Activated CD4-positive, alpha-beta T cell treated with anti-CD3 and anti-CD28 coated beads, Interleukin-2, amount 50 U/mL, for 24 hours (primary cell): ENCODE results near the gene ISCA1.
A peak's percentile ranks its signal among the peaks of the same experiment; 100 is the strongest.

Source experiments
- DNase-seq, 2 donors: peaks; one replicate each; pipeline ENCODE4 v3.0.0-alpha.2; 2020; ENCODE audit warnings: low read depth in 1 of 2, low spot score in 1 of 2

ISCA1 gene

DNA sequence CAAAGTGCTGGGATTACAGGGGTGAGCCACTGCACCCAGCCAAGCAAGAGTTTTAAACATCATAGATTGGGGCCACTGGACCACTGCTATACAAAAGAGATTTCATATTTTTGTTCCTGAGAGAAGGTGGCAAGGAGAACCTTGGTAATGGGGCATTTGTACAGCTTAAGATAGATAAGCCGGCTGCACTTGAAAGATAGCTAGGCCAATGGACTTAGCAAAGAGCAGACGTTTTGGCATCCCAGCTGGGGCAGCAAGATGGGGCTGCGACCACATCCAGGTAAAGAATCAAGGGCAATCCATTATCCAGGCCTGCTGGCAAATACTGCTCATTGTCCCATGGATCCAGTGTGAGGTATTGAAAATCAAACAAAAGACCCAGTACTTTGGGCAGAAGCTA is 3.9 kb upstream of the ISCA1 start:
- DNase-seq, result no peak

DNA sequence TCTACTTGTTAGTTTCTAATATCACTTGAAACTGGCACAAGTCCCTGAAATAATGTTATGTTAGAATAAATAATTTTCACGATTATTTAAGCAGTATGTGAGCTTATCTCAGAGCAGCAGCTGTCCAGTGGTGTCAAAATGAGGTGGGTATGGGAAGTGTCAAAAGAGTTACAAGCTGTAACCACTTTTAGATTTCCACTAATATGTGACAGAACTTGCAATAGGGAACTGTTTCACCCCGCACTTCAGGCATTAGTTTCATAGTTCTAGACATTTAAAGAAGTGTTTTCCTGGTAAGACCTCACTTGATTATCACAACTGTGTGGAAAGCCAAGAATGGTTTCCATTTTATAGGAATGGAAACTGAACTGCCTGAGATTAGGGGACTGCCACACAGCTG is 2.9 kb upstream of the ISCA1 start:
- no peak for DNase-seq

DNA sequence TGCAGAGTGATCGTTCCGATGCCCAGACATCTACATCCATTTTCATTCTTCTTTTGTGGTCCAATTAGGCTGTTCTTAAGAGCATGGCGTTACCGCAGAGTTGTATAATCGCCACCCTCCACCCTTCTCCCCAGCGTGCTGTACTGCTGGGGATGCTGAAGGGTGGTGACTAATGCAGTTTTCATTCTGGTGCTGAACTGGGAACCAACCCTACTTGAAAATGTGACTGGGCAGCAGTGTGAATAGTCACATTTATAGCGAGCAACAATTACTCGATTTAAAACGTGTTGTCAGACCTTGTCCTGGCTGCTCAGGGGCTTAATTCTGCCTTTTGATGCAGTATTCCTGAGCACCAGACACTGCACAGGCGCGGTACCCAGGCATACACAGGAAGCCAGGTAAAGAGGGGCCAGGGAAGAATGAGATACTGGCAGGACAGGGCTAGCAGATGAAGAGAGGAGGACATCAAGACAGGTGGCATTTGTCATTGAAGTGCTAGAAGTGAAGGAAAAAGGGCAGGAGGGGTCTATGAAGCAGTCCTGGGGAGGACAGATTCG is 719 bp upstream of the ISCA1 start:
- DNase-seq, result peak in 1 of 2 donors; percentile 55

DNA sequence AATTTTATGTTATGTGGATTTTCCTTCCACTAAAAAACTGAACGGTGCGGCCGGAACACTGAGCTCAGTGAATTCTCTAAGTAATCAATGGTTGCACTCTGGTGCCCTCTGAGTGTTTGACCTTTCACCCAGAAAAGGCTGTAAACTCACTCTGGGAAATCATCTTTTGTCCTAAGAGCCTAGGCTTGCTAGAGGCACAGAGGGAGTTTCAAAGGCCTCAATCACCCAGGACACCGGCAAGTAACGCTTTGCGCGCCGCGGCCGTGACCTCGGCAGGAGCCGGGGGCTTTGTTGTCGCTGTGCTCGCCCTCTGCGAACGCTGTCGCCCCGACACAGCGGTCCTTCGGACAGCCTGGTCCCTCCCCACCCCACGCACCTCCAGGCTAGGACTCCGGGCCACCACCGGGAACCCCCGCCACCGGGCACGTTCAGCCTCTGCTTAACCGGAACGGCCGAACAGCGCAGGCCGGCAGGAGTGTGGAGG is 703 bp downstream of the ISCA1 start:
- peak in 1 of 2 donors; percentile 31 for DNase-seq

DNA sequence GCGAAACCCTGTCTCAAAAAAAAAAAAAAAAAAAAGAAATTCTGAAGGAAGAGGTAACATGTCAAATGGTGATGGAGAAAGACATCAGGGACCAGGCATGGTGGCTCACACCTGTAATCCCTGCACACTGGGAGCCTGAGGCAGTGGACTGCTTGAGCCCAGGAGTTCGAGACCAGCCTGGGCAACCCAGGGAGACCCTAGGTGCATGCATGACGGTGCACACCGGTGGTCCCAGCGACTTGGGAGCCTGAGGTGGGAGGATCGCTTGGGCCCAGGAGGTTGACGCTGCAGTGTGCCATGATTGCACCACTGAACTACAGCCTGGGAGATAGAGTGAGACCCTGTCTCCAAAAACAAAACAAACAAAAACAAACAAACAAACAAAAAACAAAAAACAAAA is 1.8 kb downstream of the ISCA1 start:
- no peak for DNase-seq

DNA sequence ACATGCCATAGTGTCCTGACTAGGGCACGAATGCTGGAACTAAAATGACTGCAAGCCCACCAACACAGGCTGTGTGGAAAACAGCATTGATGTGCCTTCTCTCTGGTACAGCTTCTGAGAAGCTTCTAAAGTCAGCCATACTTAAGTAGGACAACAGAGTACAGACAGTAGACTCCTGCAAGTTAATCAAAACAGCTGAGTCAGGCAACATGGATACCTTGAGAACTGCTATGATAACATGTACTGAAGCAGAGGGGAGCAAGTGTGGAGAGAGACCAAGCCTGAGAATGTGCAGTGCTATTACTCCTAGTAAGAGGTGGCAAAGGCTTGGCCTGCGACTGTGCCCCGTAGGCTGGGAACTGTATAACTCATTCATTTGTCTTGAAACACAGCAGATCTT is 2.5 kb downstream of the ISCA1 start:
- no peak for DNase-seq

DNA sequence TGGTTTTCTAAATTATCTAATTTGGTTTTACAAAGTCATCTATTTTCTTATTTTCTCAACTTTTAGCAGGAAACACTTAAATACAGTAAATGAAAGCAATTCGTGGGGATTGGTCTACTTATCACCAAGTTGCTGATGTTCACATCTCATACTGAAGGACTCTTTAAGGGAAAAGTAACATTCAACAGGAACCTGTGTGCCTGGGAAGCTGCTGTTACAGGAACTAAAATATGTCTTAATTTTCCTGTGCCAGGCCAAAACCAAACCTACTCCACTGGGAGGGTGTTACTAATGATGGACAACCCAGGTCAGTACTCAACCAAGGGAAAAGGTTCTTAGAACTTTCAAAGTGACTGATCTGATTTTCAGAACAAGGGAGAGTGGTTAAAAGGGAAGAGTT is 5.3 kb downstream of the ISCA1 start:
- DNase-seq, result no peak

DNA sequence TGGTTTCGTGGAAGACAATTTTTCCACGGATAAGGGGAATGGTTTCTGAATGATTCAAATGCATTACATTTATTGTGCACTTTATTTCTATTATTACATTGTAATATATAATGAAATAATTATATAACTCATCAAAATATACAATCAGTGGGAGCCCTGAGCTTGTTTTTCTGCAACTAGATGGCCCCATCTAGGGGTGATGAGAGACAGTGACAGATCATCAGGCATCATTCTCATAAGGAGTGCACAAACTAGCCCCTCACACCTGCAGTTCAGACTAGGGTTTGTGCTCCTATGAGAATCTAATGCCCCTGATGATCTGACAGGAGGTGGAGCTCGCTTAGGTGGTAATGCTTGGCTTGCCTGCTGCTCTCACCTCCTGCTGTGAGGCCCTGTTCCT is 6.4 kb downstream of the ISCA1 start:
- DNase-seq, result no peak

DNA sequence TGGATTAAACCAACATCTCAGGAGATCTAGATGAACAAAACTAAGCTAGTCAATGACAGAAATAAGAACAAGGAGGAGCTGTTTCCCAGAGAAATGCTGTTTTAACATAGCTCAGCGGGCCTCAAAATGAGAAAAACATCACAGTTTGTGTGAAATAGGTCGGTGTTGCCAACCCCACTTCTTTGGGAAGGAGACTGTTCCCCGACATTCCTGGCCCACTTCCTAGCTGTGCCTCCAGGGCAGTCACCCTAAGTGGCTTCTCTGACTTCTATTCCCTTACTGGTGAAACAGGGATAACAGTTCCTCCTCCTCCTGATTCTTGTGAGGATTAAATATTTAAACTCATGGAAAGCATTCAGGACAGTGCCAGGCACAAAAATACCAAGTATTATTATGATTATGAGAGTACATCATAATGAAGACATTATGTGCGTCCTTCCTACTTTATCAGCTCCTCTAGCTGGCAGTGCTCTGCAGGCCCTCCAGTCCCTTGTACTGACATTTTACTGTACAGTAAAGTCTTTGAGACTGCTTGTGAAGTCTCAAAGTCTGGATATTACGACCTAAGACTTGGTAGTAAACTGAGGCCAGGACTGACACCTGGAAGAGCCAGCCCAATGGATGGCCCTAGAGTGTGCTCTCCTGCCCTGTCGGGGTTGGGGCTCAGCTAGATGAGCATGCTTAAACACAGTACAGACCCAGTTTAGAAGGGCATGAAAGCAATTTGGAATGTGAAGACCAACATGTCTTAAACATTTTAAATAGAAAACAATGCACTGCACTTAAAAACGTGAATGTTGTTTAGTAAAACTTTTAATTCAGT is 7.3 kb downstream of the ISCA1 start:
- DNase-seq, result no peak

DNA sequence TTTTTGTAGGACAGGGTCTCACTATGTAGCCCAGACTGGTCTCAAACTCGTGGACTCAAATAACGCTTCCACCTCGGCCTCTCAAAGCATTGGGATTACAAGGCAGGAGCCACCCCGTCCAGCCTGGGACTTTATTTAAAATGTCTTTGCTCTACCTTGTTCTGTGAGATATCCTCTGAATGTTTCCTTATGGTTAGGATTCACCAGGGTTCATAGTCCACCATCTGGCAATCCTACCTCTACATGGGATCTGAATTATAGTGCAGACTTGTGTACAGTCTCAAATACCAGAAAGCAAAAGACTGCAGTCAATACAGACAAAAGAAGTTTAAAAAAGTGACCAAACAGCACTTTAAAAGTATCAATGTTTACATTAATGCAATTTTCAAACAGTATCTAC is 10.1 kb downstream of the ISCA1 start:
- no peak for DNase-seq

DNA sequence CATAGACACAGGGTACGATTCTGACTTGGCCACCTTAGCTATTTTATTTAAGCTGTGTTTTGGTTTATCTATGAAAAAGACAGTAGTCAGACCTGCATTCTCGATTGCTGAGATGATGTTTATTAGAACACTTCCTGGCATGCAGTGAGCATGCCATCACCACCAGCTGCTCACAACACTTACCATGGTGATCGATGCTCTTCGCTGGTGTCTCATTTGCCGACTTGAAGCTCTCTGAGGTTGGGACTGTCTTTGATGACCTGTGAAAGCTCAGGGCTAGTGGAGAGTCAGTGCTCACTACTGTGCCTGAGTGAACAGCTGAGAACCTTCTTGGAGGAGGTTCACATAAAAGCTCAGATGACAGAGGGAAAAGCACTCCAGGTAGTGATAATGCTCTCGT is 18.5 kb downstream of the ISCA1 start:
- no peak for DNase-seq

DNA sequence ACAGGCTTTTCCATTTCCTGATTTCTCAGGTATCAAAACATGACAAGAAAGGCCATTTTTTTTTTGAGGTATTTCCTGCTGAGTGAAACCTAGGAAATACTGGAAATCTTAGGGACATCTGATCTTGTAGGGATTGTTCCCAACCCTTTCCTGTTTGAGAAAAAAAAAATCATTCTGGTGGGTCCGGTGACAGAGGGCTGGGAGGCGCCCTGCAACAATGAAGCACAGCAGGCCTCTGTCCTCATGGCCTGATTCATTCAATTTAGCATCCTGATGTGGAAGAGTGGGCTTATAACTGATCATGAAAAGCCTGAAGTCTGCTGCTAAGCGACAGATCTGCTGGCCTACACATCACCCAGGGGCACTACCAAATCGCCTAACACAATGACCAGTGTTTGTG is 19.8 kb downstream of the ISCA1 start:
- no peak for DNase-seq

DNA sequence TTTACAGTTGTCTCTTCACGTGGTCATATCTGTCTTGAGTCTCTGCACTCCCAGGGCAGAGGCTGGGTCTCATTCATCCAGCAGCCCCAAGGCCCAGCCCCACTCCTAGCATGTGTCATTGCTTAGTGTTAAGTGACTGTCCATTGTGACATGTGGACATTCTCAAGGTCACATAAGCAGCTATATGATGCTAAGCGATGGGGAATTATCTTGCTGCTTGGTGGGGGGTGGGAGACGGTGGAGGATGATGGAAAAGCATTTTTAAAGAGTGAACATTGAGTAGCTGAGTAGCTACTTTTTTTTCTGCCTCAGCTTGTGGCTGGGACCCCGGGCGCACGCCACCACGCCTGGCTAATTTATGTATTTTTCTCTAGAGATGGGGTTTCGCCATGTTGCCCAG is 22.8 kb downstream of the ISCA1 start, which contains the start of gene C9orf153:
Gene C9orf153, minus strand, starts transcription at position 101 of the 400 bp plus-strand sequence. CDS start 30,054 bp downstream, outside the sequence.
- DNase-seq, result no peak

DNA sequence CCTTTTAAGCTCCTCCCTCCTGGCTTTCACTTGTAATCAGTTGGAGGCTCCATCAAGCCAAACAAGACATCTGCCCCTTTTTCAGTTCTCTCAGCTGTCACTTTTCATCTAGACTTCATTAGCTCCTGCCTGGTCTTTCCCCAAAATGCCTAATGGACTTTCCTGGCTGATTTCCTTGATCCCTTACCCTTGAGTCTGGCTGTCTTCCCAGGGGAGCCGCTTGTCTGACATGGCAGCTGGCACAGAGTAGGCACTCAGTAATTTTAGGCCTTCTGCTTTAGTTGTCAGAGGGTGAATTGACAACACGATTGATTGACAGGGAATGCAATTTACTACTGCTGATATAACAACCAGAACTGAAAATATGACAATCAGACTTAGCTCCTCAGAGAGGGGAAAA is 24.9 kb downstream of the ISCA1 start:
- DNase-seq, result no peak

DNA sequence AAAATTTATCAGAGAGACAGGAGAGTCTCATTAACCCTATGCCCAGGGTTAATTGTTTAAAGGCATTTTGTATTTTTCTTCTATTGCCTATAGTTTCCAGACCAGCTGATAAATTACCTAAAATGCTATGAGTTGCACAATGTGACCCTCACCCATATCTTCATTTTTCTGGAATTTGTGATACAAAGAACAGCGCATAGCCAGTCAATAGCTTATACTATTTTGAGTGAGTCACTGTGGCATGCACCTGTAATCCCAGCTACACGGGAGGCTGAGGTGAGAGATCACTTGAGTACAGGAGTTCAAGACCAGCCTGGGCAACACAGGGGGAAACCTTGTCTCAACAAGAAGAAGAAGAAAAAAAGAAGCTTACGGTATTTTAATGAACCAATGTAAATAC is 25.7 kb downstream of the ISCA1 start:
- DNase-seq, result no peak

DNA sequence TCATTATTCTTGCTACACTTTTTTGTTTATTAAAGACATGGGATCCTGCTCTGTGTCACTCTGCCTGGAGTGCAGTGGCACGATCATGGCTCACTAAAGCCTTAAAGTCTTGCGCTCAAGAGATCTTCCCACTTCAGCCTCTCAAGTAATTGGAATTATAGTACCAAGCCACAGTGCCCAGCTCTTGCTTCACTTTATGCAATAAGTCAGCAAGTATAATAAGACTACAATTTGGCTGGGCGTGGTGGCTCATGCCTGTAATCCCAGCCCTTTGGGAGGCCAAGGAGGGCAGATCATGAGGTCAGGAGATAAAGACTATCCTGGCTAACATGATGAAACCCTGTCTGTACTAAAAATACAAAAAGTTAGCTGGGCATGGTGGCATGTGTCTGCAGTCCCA is 28.8 kb downstream of the ISCA1 start:
- DNase-seq, result no peak

DNA sequence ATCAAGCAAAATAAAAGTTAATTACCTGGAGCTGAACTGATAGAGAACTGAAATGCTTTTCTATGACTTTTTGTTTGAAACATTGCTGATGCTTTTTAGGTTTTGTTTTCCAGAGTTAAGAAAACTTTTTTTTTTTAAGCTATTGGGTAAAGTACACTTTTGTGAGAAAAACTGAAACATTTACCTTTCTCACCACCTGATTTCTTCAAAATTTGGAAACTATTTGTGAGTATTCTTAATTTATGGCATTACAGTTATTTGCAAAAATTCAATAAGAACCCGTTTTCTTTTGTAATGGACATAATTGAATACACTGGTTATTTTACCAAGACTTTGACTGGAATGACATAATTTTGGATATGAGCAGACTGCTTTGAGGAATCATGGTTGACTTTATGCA is 29.5 kb downstream of the ISCA1 start:
- DNase-seq, result no peak

DNA sequence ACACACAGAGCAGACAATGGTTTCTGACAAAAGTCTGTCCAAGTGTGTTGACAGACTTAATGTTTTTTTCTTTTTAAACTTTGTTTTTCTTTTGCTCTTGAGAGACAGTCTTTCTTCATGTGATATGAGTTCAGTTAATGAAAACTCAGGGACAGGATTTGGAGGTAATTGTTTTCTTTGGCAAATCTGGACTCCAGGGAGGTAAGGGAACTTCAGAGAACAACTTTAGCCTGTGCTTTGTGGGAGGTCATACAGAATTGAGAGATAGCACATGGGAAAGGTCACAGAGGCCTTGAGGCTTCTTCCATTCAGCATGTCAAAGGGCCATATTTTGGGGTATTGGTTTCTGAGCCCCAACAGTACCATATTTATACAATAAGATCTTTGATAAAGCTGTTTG is 32.2 kb downstream of the ISCA1 start:
- no peak for DNase-seq

DNA sequence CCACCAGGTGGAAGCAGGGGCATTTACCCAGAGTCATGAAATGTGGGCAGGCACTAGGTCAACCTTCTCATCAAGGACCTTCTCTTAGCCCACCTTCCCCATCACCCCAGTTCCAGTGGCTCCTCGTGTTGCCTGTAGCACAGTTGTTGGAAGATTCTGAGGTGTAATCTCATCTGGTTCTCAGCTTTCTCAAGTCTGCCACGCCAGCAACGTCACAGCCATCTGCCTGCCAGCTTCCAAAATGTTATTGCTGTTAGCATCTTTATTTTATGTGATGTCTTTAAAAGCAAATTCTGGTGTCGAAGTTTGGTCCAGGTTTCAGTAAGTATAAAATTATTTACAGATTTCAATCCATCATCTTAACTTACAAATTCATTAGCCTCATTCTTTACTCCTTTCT is 33.6 kb downstream of the ISCA1 start:
- no peak for DNase-seq

DNA sequence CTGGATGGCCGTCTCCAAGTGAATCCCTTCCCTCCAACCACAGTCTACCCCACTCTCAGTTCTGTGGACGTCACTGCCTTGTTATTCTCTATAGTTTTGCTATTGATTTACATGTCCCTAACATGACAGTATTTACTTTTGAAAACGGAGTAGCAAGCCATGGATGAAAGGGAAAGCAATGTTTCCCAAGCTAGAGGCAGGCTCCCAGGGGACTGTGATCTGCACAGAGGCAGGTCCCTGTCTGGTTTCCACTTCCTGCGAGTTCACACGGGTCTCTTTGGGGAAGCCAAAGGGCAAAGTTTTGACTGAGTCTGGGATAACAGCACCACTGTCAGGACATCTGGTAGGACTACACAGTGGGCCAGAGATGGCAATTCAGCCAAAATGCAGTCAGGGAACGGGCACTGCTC is 35.6 kb downstream of the ISCA1 start:
- no peak for DNase-seq

DNA sequence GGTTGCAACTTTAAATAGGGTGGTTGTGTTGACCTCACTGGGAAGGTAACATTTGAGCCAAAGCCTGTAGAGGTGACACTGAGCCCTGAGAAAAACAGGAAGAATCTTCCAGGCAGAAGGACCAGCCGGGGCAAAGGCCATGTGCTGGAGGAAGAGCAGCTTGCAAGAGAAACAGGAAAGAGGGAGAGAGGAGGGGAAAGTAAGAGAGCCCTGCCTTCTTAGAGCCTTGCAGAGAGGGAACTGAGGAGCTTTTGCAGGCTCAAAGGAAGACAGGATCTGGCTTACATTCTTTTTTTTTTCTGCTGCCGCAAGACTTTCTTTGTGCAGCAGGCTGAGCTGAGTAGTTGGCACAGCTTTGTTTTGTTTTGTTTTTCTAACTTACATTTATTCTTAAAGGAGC is 40.3 kb downstream of the ISCA1 start:
- no peak for DNase-seq

DNA sequence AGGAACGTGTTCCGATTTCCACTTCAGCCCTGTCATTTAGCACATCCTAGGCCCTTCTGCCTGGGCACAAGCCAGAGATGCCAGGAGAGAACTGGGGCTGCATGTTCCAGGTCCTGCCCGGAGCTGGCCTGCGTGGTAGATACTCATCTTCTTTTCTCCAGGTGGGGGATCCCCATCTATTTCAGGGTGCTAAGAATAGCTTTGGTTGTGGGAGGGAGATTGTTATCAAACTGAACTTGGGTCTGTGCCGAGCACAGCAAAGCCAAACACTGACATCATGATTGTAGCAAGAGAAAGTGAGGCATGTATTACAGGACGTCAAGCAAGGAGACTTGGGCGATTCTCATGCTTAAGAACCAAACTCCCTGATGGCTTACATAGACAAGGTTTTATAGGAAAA is 41.1 kb downstream of the ISCA1 start:
- DNase-seq, result no peak
